HG02623 (cell line): ENCODE results near the gene TMEM150B.

Experiments
- ATAC-seq: cut with Tn5 transposase; IDR thresholded peaks from one replicate; pipeline ENCODE4 v1.9.1; 2021; ENCODE audit warnings: moderate library complexity; ENCODE audit not compliant: unreplicated experiment

TMEM150B gene, protein sequence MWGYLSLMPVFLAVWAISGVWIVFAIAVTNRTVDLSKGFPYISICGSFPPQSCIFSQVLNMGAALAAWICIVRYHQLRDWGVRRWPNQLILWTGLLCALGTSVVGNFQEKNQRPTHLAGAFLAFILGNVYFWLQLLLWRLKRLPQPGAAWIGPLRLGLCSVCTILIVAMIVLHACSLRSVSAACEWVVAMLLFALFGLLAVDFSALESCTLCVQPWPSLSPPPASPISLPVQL

DNA sequence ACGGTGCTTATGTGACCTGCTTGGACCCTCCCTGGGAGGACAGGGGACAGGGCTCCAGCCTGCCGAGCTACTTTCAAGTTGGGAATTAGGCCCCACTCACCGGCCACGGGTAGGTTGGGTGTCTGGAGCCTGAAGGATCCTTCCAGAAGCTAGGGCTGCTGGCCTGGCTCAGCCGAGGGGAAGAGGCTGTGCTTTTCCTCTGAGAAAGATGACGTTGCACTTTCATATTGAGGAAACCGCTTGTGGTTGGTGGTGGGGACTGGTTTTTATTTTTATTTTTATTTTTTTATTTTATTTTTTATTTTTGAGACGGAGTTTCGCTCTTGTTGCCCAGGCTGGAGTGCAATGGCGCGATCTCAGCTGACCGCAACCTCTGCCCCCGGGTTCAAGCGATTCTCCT is at the start of gene TMEM150B:
Gene TMEM150B (minus strand): TSS at position 170 of the 400 bp plus-strand sequence. CDS start 4,305 bp downstream, outside the sequence.
- no peak for ATAC-seq

DNA sequence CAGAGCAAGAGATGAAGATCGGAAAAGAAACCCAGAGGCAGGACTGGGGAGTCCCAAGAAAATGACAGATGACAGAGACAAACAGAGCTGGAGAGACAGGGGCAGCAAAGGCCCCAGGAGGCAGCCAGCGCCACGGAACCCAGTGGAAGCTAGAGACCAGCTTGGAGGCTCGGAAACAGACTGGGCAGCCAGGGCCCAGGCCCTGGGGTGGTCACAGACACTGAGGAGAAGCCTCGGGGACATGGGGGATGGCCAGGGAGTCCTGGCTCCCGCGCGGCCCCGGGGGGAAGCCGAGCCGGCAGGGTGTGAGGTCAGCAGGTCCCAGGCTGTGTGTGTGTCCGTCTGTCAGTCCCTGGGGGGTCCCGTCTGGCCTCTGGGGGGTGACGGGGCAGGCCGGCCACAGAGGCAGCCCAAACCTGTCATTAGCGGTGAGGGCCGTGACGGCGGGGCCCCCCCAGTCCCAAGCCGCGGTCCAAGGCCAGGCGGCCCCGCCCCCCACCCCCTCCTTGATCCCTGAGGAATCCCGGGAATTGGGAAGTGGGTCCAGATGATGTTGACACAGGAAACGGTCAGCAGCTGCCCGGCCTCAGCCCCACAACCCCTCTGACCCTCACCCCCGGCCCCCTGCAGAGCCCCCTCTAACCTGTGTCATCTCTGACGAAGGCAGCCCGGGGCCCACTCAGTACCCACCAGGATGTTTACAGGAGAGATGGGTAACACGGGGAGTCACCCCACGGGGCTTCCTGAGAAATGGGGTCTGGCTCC is 49.0 kb upstream of the TMEM150B start:
- ATAC-seq = no peak

DNA sequence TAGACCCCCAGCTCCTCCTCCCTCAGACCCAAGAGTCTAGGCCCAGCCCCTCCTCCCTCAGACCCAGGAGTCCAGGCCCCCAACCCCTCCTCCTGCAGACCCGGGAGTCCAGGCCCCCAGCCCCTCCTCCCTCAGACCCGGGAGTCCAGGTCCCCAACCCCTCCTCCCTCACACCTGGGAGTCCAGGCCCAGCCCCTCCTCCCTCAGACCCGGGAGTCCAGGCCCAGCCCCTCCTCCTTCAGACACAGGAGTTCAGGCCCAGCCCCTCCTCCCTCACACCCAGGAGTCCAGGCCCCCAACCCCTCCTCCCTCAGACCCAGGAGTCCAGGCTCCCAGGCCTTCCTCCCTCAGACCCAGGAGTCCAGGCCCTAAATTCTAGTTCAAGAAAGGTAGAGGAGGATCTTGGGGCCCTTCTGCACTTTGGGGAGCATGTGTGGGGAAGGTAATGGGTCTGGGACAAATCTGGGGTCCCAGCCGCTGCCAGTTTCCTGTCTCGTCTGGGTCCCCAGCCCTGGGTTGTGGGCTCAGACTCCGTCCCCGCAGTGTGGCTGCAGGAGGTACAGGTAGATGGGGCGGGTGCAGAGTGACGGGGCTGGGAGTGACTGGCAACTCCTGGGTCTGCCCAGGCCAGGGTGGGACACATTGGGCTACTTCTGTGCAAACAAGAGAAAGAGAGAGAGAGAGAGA is 48.3 kb upstream of the TMEM150B start:
- ATAC-seq = no peak

DNA sequence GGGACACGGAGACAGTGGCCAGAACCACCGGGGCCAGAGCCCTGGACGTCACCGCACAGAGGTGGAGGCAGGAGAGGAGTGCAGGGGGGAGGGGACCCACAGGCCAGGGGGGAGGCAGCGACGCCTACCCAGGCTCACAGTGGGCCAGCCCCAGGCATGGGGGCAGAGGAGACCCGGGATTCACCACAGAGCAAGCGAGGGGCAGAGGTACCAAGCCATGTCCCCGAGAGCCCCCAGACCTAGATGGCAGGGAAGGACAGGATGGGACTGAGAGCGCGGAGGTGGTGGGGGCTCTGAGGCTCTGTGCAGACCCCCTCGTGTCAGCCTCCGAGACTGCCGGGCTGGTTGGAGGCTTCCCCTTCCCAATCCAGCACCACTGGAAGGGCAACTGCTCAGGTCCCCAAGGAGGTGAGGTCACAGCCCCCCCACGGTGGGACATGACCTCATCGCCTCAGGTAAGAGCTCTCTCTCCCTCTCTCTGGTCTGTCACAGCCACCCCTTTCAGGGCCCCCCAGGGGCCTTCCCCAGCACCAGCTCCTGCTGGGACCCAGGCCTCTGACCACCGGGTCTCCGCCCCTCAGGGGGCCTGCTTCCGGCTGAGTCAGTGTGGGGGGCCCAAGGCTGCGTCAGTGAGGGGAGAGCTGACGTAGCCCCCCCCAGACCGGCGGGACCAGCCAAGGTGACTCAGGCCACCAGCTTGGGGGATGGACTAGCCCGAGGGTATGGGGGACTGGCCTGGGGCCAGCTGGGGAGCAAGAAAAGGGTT is 47.4 kb upstream of the TMEM150B start:
- ATAC-seq = no peak

DNA sequence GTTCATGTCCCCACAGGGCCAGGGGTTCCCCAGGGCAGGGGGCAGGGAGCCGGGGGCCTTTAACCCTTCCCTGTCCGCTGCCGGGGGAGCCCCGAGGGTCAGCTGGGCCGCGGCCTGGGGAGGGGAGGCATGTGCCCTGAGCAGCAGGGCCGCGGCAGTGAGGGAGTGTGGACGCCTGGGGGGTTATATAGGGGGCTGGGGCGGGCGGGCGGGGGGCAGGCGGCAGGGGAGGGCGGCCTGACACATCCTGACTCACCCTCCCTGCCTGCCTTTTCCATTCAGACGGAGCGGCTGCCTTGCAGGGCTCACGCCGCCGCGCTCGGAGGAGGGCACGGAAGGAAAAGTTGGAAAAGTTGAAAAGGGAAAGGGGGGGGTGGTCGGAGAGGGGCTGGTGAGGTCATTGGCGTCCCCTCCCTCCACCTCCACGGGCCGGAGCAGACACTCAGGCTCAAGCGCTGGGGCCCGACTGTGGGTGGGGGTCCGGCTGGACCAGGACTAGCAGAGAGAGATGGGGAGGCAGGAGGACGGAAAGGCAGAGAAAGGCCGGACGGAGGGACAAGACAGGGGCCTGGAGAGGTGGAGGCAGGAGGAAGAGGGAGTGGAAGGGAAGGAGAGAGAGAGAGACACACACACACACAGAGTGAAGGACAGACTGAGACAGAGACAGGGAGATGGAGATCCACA is 45.3 kb upstream of the TMEM150B start, which contains the start of gene IL11:
Gene IL11 (minus strand): TSS at position 159 of the 684 bp plus-strand sequence. CDS start 153 bp downstream, at position 6.
- ATAC-seq = no peak

DNA sequence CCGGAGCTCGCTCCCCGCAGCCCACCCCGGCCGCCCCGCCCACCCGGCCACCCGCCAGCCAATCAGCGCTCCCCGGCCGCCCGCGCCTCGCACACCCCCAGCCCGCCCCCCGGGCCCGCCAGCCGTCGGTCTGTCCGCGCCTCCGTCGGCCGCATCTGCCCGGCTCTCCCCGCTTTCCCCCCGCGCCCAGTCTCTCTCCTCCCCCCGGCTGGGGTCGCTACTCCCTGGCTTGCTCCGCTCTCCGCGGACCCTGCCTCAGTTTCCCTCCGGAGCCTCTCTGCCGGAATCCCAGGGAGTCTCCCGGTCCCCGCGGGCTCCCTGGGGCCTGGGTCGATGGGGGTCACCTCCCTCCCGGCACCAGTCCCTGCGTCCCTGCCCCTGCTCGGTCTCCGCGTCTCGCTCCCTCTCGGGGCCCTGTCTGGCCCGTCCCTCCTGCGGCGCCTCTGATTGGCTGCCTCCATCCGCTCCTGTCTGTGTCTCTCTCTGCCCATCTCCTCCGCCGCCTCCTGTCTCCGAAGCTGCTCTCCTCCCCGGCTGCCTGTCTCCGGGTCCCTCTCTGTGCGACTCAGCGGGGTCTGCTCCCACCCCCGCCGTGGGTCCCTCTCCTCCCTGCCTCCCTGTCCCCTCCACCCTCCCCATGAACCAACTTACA is 44.6 kb upstream of the TMEM150B start:
- ATAC-seq = no peak

DNA sequence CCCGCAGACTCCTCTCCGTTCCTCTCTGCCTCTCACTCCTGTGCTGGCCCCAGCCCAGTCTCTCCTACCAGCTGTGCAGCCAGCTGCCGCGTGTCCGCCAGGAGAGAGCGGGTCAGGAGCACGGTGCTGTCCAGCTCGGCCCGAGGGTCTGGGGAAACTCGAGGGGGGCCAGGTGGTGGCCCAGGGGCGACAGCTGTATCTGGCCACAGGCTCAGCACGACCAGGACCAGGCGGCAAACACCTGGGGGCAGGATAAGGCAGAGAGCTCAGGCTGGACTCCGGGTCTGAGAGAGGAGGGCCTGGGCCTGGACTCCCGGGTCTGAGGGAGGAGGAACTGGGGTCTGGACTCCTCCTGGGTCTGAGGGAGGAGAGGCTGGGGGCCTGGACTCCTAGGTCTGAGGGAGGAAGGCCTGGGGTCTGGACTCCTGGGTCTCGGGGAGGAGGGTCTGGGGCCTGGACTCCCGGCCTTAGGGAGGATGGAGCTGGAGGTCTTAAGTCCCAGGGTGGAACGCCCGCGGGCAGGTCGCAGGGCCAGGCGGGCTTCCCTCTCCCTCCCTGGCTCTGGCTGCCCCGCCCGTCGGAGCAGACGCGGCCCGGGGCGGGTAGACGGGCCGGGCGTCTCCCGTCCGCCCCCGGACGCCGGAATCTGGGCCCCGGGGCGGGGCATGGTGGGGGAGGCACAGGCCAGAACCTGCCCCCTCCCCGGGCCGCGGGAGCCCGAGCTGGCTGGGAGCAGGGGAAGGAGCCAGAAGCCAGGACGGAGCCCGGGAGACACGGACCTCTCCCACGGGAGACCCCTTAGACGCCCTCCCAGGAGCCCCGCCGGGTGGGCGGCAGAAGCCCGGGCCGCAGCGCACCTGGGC is 43.8 kb upstream of the TMEM150B start:
- ATAC-seq = no peak

DNA sequence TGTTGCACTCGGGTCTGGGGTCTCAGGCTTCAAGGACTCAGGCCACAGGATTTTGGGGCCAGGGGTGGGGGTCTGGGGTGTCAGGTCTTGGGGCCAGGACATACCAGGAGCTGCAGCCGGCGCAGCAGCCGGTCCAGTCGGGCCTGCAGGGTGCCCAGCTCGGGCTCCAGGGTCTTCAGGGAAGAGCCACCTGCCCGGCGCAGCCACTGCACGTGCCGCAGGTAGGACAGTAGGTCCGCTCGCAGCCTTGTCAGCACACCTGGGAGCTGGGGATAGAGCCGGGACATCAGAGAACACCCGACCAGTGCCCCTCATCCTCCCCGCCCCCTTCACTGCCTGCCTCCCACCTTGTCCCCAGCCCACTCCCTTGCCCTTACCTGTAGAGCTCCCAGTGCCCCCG is 43.0 kb upstream of the TMEM150B start:
- no peak for ATAC-seq

DNA sequence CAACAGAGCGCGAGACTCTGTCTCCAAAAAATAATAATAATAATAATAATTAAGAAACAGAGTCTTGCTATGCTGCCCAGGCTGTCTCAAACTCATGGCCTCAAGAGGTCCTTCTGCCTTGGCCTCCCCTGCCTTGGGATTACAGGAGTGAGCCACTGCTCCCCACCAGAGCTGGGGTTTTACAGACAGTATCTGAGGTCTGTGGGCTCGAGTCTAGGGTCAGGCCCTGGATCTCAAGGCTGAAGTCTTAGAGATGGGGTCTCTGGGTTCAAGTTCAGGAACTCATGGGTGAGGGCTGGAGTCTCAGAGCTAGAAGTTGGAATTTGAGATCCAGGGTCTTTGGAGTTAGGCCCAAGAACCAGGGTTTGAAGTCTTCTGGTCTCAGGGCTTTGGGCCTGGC is 41.6 kb upstream of the TMEM150B start:
- no peak for ATAC-seq

DNA sequence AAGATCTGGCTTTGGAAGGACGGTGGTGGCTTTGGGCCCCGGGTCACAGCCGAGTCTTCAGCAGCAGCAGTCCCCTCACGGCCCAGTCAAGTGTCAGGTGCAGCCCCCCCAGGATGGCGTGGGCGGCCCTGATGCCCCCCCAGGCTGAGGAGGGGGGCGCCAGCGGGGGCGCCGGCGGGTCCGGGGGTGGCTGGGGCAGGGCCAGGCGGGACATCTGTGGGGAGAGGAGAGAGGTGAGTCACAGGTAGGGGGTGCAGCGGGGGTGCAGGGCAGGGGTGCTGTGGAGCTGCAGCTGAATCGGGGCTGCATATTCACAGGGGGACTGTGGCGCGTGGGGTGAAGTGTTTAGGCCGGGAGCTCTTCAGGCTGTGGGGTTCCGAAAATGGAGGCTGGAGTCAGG is 40.8 kb upstream of the TMEM150B start:
- ATAC-seq = no peak

DNA sequence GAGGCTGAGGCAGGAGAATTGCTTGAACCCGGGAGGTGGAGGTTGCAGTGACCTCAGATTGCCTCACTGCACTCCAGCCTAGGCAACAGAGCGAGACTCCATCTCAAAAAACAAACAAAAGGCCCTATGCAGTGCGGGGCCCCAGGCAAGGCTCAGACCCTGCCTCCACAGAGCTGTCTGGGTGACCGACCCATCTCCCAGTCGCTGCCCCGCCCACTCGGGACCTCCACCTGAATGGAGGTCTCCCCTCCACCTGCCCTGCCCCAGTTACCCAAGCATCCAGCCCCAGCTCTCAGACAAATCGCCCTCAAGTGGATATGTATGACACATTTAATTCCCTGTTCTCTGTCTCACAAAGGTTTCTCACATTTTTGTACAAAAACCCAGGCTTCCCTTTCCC is 40.1 kb upstream of the TMEM150B start:
- no peak for ATAC-seq

DNA sequence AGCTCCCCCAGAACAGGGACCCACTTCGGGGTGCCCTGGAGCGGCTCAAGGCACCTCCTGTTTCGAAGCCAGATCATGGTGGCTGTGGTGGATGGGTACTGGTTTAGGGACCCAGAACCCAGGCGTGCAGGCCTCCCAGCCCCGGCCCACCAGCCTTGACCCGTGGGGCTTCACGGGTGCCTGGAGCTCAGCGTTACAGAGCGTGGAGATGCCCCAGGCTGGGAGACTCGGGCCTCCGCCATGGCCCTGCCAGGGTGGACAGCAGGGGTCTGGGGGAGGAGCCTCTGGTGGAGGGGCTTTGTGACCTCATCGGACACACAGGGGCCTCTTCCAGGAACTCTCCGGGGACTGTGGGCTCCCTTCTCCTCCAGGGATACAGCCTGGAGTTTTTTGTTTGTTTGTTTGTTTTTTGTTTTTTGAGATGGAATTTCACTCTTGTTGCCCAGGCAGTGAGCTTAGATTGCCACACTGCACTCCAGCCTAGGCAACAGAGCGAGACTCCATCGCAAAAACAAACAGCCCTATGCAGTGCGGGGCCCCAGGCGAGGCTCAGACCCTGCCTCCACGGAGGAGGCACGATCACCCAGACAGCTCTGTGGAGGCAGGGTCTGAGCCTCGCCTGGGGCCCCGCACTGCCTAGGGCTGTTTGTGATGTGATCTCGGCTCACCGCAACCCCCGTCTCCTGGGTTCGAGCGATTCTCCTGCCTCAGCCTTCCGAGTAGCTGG is 38.0 kb upstream of the TMEM150B start, which contains the start of gene GARIN5B:
Gene GARIN5B (minus strand): TSS at position 271 of the 727 bp plus-strand sequence. CDS start 194 bp downstream, at position 77.
- ATAC-seq = no peak

DNA sequence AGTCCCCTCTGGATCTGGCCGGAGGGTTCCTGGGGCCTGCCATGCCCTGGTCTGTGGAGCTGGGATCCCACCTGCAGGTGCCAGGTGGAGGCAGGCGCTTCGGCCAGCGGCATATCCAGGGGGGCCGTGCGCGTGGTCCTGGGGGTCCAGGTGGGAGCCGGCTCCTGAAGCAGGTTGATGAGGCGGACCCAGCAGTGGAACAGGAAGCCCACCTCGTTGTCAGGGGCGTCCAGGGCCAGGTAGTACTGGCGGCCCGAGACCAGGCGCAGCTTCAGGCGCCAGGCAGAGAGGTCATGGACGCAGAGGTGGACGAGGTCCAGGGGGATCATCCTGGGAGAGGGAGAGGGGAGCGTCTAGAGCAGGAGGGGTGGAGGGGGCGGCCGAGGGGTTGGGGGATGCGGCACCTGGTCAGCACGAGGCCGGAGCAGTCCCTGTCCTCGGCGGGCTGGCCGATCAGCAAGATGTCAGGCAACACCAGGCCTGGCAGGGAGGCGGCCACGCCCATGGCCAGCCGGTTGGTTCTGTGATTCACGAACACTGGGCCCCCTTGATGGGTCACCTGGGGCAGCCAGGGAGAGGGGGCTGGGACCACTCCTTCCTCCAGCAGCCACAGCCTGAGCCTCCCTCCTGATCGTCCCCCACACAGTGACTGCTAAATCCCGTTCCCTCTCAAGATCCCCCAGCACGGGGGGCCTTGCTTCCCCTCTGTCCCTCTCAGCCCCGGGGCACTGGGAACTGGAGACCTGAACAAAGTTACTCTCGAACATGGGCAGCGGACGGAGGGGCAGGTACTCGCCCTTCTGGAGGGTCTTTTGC is 37.2 kb upstream of the TMEM150B start:
- ATAC-seq = no peak

DNA sequence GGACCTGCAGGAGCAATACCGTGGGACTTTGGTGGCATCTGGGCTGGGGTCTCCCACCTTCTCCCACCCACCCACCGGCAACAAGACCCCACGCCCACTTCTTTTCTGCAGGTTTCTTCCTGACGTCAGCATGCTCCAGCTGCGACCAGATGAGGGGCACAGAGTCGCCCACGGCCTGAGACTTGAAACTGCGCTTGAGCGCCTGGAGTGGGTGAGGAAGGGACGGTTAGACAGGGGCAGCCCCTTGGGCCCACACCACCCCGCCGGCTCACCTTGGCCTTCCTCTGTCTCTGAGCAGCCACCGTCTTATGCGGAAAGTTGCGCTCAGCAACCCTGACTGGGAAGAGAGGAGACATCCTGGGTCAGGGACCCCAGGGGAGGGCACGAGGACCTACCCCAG is 35.8 kb upstream of the TMEM150B start:
- no peak for ATAC-seq

DNA sequence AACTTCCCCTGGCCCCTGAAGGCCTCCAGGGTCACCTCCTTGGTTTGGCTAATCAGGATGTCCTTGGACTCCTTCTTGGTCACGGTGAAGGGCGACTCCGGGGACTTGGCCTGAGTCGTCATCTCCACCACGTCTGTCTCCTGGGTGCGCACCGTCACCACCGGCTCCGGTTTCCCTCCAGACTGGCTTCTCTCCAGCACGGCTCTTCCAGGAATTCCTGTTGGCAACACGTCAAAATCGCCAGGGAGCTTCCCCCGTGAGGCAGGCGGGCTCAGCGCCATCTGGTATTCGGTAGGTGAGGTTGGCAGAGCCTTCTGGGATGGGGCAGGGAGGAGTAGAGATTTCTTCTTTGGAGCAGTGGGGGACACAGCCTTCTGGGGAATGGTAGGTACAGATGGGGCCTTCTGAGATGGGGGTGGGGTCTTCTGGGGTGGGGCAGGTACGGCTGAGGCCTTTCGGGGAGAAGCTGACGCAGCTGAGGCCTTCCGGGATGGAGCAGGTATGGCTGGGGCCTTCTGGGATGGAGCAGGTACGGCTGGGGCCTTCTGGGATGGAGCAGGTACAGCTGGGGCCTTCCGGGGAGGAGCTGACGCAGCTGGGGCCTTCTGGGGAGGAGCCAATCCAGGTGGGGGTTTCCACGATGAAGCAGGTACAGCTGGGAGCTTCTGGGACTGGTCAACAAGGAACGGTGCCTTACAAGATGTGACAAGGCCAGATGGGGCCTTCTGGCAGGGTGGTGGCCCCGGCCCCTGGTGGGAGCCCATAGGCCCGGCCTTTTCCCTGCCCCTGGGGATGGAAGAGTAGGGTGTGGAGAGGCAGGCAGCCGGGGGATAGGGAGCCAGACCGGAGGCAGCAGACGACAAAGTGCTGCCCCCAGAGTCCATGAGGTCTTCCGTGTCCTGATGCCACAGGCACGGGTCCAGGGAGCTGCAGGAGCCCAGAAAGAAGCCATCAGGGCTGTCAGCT is 34.1 kb upstream of the TMEM150B start:
- no peak for ATAC-seq

DNA sequence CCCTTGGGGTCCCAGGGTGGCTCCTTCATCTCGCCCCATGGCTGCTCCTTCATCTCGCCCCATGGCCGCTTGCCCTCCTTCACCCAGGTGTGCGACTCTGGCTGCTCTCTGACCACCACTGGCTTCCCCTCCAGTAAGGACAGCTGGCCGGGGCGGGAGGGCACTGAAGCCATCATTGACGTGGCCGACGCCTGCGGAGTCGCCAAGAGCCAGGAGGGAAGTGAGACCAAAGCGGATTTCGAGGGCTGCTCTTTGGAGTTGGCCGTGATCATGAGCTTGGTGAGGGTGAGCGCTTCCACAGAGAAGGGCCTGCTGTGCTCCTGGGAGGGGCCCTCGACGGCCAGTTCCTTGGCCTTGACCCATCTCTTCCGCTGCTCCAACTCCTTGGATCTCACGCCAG is 33.4 kb upstream of the TMEM150B start:
- no peak for ATAC-seq
